C4-2B (cell line): ENCODE data around the gene CDK6.

ENCODE experiments used
- CTCF ChIP-seq: fragments of 450-650 bp; conservative IDR thresholded peaks from 2 replicates; pipeline ENCODE4 v1.5.1; 2017; ENCODE audit warnings: mild to moderate bottlenecking
- ZFX ChIP-seq: fragments of 450-650 bp; IDR thresholded peaks from 2 replicates; pipeline ENCODE4 v1.6.1; 2017

GRCh38 chr7:92625617-92626016, 210.8 kb downstream of the CDK6 start:
- TF ChIP-seq CTCF, result no peak
- no peak for TF ChIP-seq ZFX
